SJSA1 (cell line): ENCODE results near the gene FAM163B. TPM values are rescaled to one million over a fixed set of nuclear protein-coding genes. Genes with fewer than 3 reads are reported as not detected.

ENCODE experiments used
- DNase-seq, 2 experiments: peaks; one replicate each; pipeline ENCODE4 v3.0.0-alpha.2; 2015 to 2020; ENCODE audit warnings: low spot score in 2 of 2, low read depth in 1 of 2
- H3K27ac ChIP-seq: fragments of 250-450 bp; sonication (Bioruptor Pico); 2 replicates; pipeline ENCODE4 v1.5.1; 2020; ENCODE audit warnings: mild to moderate bottlenecking, moderate library complexity
- H3K27me3 ChIP-seq: fragments of 250-450 bp; sonication (Bioruptor Pico); replicated peaks from 2 replicates; pipeline ENCODE4 v1.5.1; 2020; ENCODE audit warnings: mild to moderate bottlenecking, moderate library complexity
- H3K36me3 ChIP-seq: fragments of 250-450 bp; sonication (Bioruptor Pico); 2 replicates; pipeline ENCODE4 v1.5.1; 2020; ENCODE audit warnings: mild to moderate bottlenecking
- H3K4me1 ChIP-seq: fragments of 250-450 bp; sonication (Bioruptor Pico); replicated peaks from 2 replicates; pipeline ENCODE4 v1.6.1; 2021; ENCODE audit warnings: mild to moderate bottlenecking
- H3K4me3 ChIP-seq: fragments of 250-450 bp; sonication (Bioruptor Pico); 2 replicates; pipeline ENCODE4 v1.5.1; 2020; ENCODE audit warnings: mild to moderate bottlenecking
- H3K9me3 ChIP-seq: fragments of 250-450 bp; sonication (Bioruptor Pico); replicated peaks from 2 replicates; pipeline ENCODE4 v1.5.1; 2020; ENCODE audit warnings: mild to moderate bottlenecking
- total RNA-seq: library from RNA; depleted of rRNA; stranded (reverse); fragments of >200 nt; shearing (Covaris generic); gene quantifications from 2 replicates; pipeline ENCODE4 v1.2.3, GENCODE V29; 2014

Gene FAM163B
- total RNA-seq, 1 experiment from 2014 or later = not detected

GRCh38 chr9:133538176-133538575, 71.0 kb downstream of the FAM163B start:
- Histone ChIP-seq H3K4me3 (no peak overlapping the region), H3K27me3 (peaks cover 25% of the 10 kb centered on the region), H3K27ac (no peak overlapping the region), H3K4me1 (no peaks in the 10 kb centered on the region), H3K36me3 (no peaks in the 10 kb centered on the region), H3K9me3 (no peaks in the 10 kb centered on the region)
- no peak for DNase-seq

GRCh38 chr9:133537257-133537656, 71.9 kb downstream of the FAM163B start:
- Histone ChIP-seq H3K27me3 (peaks cover 26% of the 10 kb centered on the region), H3K27ac (no peak overlapping the region)

GRCh38 chr9:133536536-133536935, 72.7 kb downstream of the FAM163B start:
- no peak overlapping the region for H3K4me3 ChIP-seq

More at GRCh38 chr9:133537257-133537656, 71.9 kb downstream of the FAM163B start:
- H3K4me3 ChIP-seq = no peak overlapping the region
- H3K4me1 ChIP-seq = no peaks in the 10 kb centered on the region
- DNase-seq = no peak
- H3K36me3 ChIP-seq = no peaks in the 10 kb centered on the region
- no peaks in the 10 kb centered on the region for H3K9me3 ChIP-seq

GRCh38 chr9:133536080-133536479, 73.1 kb downstream of the FAM163B start:
- H3K27ac ChIP-seq = no peak overlapping the region
- H3K4me3 ChIP-seq = no peak overlapping the region
- H3K9me3 ChIP-seq = no peaks in the 10 kb centered on the region
- peaks cover 26% of the 10 kb centered on the region for H3K27me3 ChIP-seq
- H3K36me3 ChIP-seq = no peaks in the 10 kb centered on the region
- no peak for DNase-seq
- no peaks in the 10 kb centered on the region for H3K4me1 ChIP-seq

More at GRCh38 chr9:133536536-133536935, 72.7 kb downstream of the FAM163B start:
- Histone ChIP-seq H3K36me3 (no peaks in the 10 kb centered on the region), H3K27me3 (peaks cover 26% of the 10 kb centered on the region), H3K4me1 (no peaks in the 10 kb centered on the region), H3K27ac (no peak overlapping the region), H3K9me3 (no peaks in the 10 kb centered on the region)
- DNase-seq = no peak

GRCh38 chr9:133535306-133535877, 73.8 kb downstream of the FAM163B start:
- Histone ChIP-seq H3K27ac (no peak overlapping the region), H3K27me3 (peaks cover 26% of the 10 kb centered on the region), H3K36me3 (no peaks in the 10 kb centered on the region), H3K4me1 (no peaks in the 10 kb centered on the region), H3K4me3 (no peak overlapping the region), H3K9me3 (no peaks in the 10 kb centered on the region)
- no peak for DNase-seq

GRCh38 chr9:133534346-133535291, 74.6 kb downstream of the FAM163B start, which contains the start of gene ADAMTSL2:
TSS of gene ADAMTSL2 (plus strand) at chr9:133534704. CDS start at chr9:133536713, 2,009 bp downstream.
- no peaks in the 10 kb centered on the region for H3K4me1 ChIP-seq
- no peaks in the 10 kb centered on the region for H3K9me3 ChIP-seq
- H3K27me3 ChIP-seq = peaks cover 31% of the 10 kb centered on the region
- H3K36me3 ChIP-seq = no peaks in the 10 kb centered on the region
- DNase-seq = no peak
- no peak within 1 kb of the TSS for H3K27ac ChIP-seq
- no peak within 1 kb of the TSS for H3K4me3 ChIP-seq

- H3K4me1 ChIP-seq = no peaks in the 10 kb centered on the region
- H3K9me3 ChIP-seq = no peaks in the 10 kb centered on the region
- H3K27me3 ChIP-seq = peaks cover 36% of the 10 kb centered on the region
- no peak for DNase-seq
- H3K4me3 ChIP-seq = no peak overlapping the region
- no peaks in the 10 kb centered on the region for H3K36me3 ChIP-seq
- H3K27ac ChIP-seq = no peak overlapping the region
Measured at GRCh38 chr9:133533857-133534256, 75.3 kb downstream of the FAM163B start.

GRCh38 chr9:133532937-133533668, 76.1 kb downstream of the FAM163B start:
- Histone ChIP-seq H3K36me3 (no peaks in the 10 kb centered on the region), H3K9me3 (no peaks in the 10 kb centered on the region), H3K4me1 (no peaks in the 10 kb centered on the region), H3K27me3 (peaks cover 43% of the 10 kb centered on the region), H3K27ac (no peak overlapping the region), H3K4me3 (no peak overlapping the region)
- peak; percentile 21 to 62 for DNase-seq

- Histone ChIP-seq H3K36me3 (no peaks in the 10 kb centered on the region), H3K4me3 (no peak overlapping the region), H3K27me3 (peaks cover 53% of the 10 kb centered on the region), H3K9me3 (no peaks in the 10 kb centered on the region), H3K4me1 (no peaks in the 10 kb centered on the region), H3K27ac (no peak overlapping the region)
- DNase-seq = no peak
Measured at GRCh38 chr9:133531293-133531692, 77.9 kb downstream of the FAM163B start.

- H3K27me3 ChIP-seq = peaks cover 45% of the 10 kb centered on the region
- H3K4me1 ChIP-seq = no peaks in the 10 kb centered on the region
- no peak overlapping the region for H3K27ac ChIP-seq
- no peak for DNase-seq
- H3K9me3 ChIP-seq = no peaks in the 10 kb centered on the region
- no peaks in the 10 kb centered on the region for H3K36me3 ChIP-seq
- H3K4me3 ChIP-seq = no peak overlapping the region
Measured at GRCh38 chr9:133529874-133530273, 79.3 kb downstream of the FAM163B start.

GRCh38 chr9:133529457-133529856, 79.7 kb downstream of the FAM163B start:
- no peak overlapping the region for H3K27ac ChIP-seq
- H3K27me3 ChIP-seq = peaks cover 41% of the 10 kb centered on the region
- no peaks in the 10 kb centered on the region for H3K4me1 ChIP-seq
- DNase-seq = no peak
- no peak overlapping the region for H3K4me3 ChIP-seq
- H3K9me3 ChIP-seq = no peaks in the 10 kb centered on the region
- no peaks in the 10 kb centered on the region for H3K36me3 ChIP-seq

- peaks cover 35% of the 10 kb centered on the region for H3K27me3 ChIP-seq
- H3K36me3 ChIP-seq = no peaks in the 10 kb centered on the region
- no peak overlapping the region for H3K27ac ChIP-seq
- no peak for DNase-seq
- H3K4me3 ChIP-seq = no peak overlapping the region
- no peaks in the 10 kb centered on the region for H3K4me1 ChIP-seq
- H3K9me3 ChIP-seq = no peaks in the 10 kb centered on the region
Measured at GRCh38 chr9:133528876-133529241, 80.3 kb downstream of the FAM163B start.

GRCh38 chr9:133528001-133528875, 81.0 kb downstream of the FAM163B start:
- H3K9me3 ChIP-seq = no peaks in the 10 kb centered on the region
- no peaks in the 10 kb centered on the region for H3K4me1 ChIP-seq
- H3K27me3 ChIP-seq = peaks cover 28% of the 10 kb centered on the region
- H3K4me3 ChIP-seq = no peak overlapping the region
- no peaks in the 10 kb centered on the region for H3K36me3 ChIP-seq
- no peak for DNase-seq
- H3K27ac ChIP-seq = no peak overlapping the region
